Melanocyte of skin (primary cell): ENCODE measurements around the gene RNU7-1. TPM values are rescaled to one million over a fixed set of nuclear protein-coding genes. Genes with fewer than 3 reads are reported as not detected.

Experiments used
- small RNA-seq, 2 donors: library from RNA; depleted of rRNA; stranded (forward); fragments of <200 nt; gene quantifications; one replicate each; pipeline ENCODE3, GENCODE V24; 2012
- total RNA-seq, 2 donors: library from RNA; depleted of rRNA; stranded (reverse); fragments of >200 nt; gene quantifications; 2 replicates each; pipeline ENCODE4 v1.2.3, GENCODE V29; 2012

RNU7-1 gene
- total RNA-seq = not detected

GRCh38 chr12:6943722-6944380, at the start of gene RNU7-1, which contains the start of gene C12orf57:
RNU7-1 (plus strand) TSS chr12:6943816.
C12orf57 (plus strand) TSS chr12:6944022; CDS start chr12:6944122, 100 bp downstream.

GRCh38 chr12:6904280-6905276, 39.0 kb upstream of the RNU7-1 start, which contains the start of gene LRRC23:
LRRC23 (plus strand) TSS chr12:6904822; CDS start chr12:6905634, 812 bp downstream.

DNA sequence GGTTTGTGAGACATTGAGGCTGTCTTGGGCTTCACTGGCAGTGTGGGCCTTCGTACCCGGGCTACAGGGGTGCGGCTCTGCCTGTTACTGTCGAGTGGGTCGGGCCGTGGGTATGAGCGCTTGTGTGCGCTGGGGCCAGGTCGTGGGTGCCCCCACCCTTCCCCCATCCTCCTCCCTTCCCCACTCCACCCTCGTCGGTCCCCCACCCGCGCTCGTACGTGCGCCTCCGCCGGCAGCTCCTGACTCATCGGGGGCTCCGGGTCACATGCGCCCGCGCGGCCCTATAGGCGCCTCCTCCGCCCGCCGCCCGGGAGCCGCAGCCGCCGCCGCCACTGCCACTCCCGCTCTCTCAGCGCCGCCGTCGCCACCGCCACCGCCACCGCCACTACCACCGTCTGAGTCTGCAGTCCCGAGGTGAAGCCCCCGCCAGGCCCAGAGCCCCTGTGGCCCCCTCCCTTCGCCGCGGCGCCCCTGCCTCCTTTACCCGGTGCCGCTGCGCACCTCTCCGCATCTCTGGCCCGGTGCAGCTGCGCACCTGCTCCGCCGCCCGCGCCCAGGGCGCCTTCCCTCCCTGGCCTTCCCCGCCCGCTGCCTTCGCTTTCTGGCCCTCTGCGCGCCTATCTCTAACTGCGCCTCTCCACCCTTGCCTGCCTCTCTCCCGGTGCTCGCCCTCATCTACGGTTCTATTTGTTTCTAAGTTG, 29.2 kb upstream of the RNU7-1 start, which contains the start of gene ENO2:
ENO2 (plus strand) TSS at position 335 of the 701 bp plus-strand sequence. CDS start 1,253 bp downstream, outside the sequence.

DNA sequence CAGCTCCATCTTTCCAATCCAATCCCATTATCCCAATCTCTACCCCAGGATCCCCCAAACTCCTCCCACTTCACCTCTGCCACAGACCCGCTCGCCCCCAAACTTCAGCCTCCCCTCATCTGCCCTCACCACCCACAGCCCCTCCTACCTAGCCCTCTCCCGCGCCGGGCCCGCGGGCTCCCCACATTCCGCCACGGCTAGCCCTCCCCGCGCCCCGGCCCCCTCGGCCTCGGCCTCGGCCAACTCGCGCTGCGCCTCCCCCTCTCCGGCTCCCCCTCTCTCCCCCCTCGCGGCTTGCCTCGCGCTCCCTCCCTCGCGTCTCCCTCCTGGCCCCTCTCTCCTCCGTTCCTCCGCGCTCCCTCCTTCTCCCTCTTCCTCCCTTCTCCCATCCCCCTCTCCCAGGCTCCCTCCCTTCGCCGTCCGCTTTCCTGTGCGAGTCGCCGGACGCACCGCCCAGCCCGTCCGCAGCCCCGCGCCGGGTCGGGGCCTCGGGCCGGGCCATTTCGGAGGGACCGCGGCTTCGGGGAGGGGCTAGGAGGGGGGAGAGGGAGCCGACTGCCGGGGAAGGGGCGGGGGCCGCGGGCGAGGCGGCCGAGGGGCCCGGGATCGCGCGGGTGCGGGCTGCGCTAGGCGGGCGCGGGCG, 16.1 kb upstream of the RNU7-1 start, which contains the start of gene ATN1:
ATN1 (plus strand) TSS at position 581 of the 643 bp plus-strand sequence. CDS start 6,043 bp downstream, outside the sequence.

DNA sequence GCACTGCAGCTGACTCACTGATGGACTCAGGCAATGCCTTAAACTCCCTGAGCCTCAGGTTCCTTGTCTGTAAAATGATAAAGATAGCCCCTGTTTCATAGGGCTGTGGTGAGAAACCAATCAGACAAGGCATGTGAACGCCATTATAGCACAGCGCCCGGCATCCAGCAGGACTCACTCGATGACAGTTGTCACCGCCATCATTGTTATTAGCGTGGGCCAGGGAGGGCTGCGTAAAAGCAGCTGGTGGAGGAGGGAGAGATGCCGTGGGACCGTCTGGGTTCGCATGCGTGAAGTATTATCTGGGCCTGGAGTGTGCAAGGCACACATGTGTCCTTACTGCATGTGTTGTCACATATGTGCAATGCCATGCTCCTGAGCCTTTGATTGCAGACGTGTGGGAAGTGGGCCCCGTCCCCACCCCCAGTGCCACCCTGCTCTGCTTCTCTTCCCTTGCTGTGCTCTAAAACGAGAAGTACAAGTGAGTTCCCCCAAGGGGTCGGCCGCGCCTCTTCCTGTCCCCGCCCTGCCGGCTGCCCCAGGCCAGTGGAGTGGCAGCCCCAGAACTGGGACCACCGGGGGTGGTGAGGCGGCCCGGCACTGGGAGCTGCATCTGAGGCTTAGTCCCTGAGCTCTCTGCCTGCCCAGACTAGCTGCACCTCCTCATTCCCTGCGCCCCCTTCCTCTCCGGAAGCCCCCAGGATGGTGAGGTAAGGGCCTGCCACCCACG, 7.4 kb downstream of the RNU7-1 start, which contains the start of gene PTPN6:
PTPN6 (plus strand) TSS at position 546 of the 730 bp plus-strand sequence; CDS start at position 703, 157 bp downstream.

Small RNA genes within 50 kb of the gene (small RNA-seq; reads per million reads assigned to genes)
- gene MIR141 = 25.0 to 29.1 reads per million in 2 donors
- 314 to 387 reads per million in 2 donors for gene MIR200C
- 0 reads per million in 2 donors for gene RNU7-1
- 5.1 to 11.6 reads per million in 2 donors for gene SCARNA12

Other genes starting within 250 kb of the RNU7-1 start
- not detected for gene PIANP, start 243.0 kb upstream of the RNU7-1 start, total RNA-seq
- 100 to 1,000 TPM in 1 of 2 donors, 10 to 100 TPM in 1; 98.4 to 105 TPM for gene COPS7A, start 219.8 kb upstream of the RNU7-1 start, total RNA-seq
- gene MLF2, start 190.7 kb upstream of the RNU7-1 start, total RNA-seq = 100 to 1,000 TPM; 168 to 185 TPM
- gene PTMS, start 177.5 kb upstream of the RNU7-1 start, total RNA-seq = 10 to 100 TPM; 36.8 to 67.6 TPM
- gene LAG3, start 171.3 kb upstream of the RNU7-1 start, total RNA-seq = under 1 TPM in 1 of 2 donors, not detected in 1; 0.34 TPM
- 1 to 10 TPM; 1.7 TPM for gene CD4, start 154.3 kb upstream of the RNU7-1 start, total RNA-seq
- under 1 TPM; under 0.01 to 0.33 TPM for gene GPR162, start 122.0 kb upstream of the RNU7-1 start, total RNA-seq
- 10 to 100 TPM; 13.4 to 36.3 TPM for gene P3H3, start 115.4 kb upstream of the RNU7-1 start, total RNA-seq
- under 1 TPM; 0.33 to 0.69 TPM for gene GNB3, start 102.9 kb upstream of the RNU7-1 start, total RNA-seq
- gene CDCA3, start 92.5 kb upstream of the RNU7-1 start, total RNA-seq = 10 to 100 TPM; 16.9 to 54.9 TPM
- gene USP5, start 91.7 kb upstream of the RNU7-1 start, total RNA-seq = 10 to 100 TPM; 89.2 to 93.3 TPM
- gene TPI1, start 76.3 kb upstream of the RNU7-1 start, total RNA-seq = 100 to 1,000 TPM; 611 to 916 TPM
- 1 to 10 TPM; 5.2 to 8.0 TPM for gene SPSB2, start 70.5 kb upstream of the RNU7-1 start, total RNA-seq
- 10 to 100 TPM in 1 of 2 donors, 1 to 10 TPM in 1; 6.2 to 10.3 TPM for gene LRRC23, start 39.0 kb upstream of the RNU7-1 start, total RNA-seq
- gene ENO2, start 29.2 kb upstream of the RNU7-1 start, total RNA-seq = 10 to 100 TPM; 17.9 to 20.3 TPM
- gene ATN1, start 15.9 kb upstream of the RNU7-1 start, total RNA-seq = 10 to 100 TPM in 1 of 2 donors, 1 to 10 TPM in 1; 8.6 to 13.3 TPM
- gene C12orf57, start 206 bp downstream of the RNU7-1 start, total RNA-seq = 10 to 100 TPM; 49.9 to 66.3 TPM
- under 1 TPM in 1 of 2 donors, not detected in 1; 0.33 TPM for gene PTPN6, start 7.5 kb downstream of the RNU7-1 start, total RNA-seq
- 100 to 1,000 TPM; 172 to 255 TPM for gene PHB2, start 26.8 kb downstream of the RNU7-1 start, total RNA-seq
- 10 to 100 TPM; 31.0 to 59.6 TPM for gene EMG1, start 27.1 kb downstream of the RNU7-1 start, total RNA-seq
- 10 to 100 TPM; 18.0 to 20.6 TPM for gene LPCAT3, start 74.7 kb downstream of the RNU7-1 start, total RNA-seq
- gene C1S, start 116.9 kb downstream of the RNU7-1 start, total RNA-seq = 100 to 1,000 TPM in 1 of 2 donors, 10 to 100 TPM in 1; 22.0 to 231 TPM
- gene C1R, start 148.6 kb downstream of the RNU7-1 start, total RNA-seq = 100 to 1,000 TPM in 1 of 2 donors, 10 to 100 TPM in 1; 16.3 to 149 TPM
- 10 to 100 TPM; 18.0 to 21.0 TPM for gene C1RL, start 165.4 kb downstream of the RNU7-1 start, total RNA-seq
- gene RBP5, start 185.1 kb downstream of the RNU7-1 start, total RNA-seq = not detected
- 1 to 10 TPM; 2.7 to 9.3 TPM for gene CLSTN3, start 186.6 kb downstream of the RNU7-1 start, total RNA-seq
- gene PEX5, start 245.9 kb downstream of the RNU7-1 start, total RNA-seq = 10 to 100 TPM; 22.0 to 34.8 TPM